SKM-1 (cell line): ENCODE measurements around the gene SERPINB11.
A peak's percentile ranks its signal among the peaks of the same experiment; 100 is the strongest.
"Not testable (repeated sequence)": the region's sequence is repeated elsewhere in the genome, so short reads cannot be mapped to it uniquely, and the experiment has no call there.

Experiments used
- DNase-seq: peaks from one replicate; lab custom pipeline; 2025; ENCODE audit not compliant: unreplicated experiment; lab: John Stamatoyannopoulos, UW

Gene SERPINB11

GRCh38 chr18:63702660-63703059 is at the start of gene SERPINB11:
TSS of gene SERPINB11 (plus strand) at chr18:63702960. CDS start at chr18:63710194, 7,234 bp downstream.
- DNase-seq: no peak

GRCh38 chr18:63658920-63659319 is 43.8 kb upstream of the SERPINB11 start:
- DNase-seq: not testable (repeated sequence)

GRCh38 chr18:63661750-63662149 is 41.0 kb upstream of the SERPINB11 start, which contains the start of gene SERPINB3:
TSS of gene SERPINB3 (minus strand) at chr18:63661893. CDS start at chr18:63661216, 677 bp downstream.
- not testable (repeated sequence) for DNase-seq

GRCh38 chr18:63664571-63664970 is 38.2 kb upstream of the SERPINB11 start:
- no peak for DNase-seq

- DNase-seq: peak; percentile 8
Measured at GRCh38 chr18:63676526-63677323, 26.0 kb upstream of the SERPINB11 start.

GRCh38 chr18:63677500-63678225 is 25.1 kb upstream of the SERPINB11 start:
- peak; percentile 42 for DNase-seq

GRCh38 chr18:63679820-63680606 is 22.7 kb upstream of the SERPINB11 start:
- no peak for DNase-seq

GRCh38 chr18:63681449-63682340 is 21.1 kb upstream of the SERPINB11 start:
- no peak for DNase-seq

- no peak for DNase-seq
Measured at GRCh38 chr18:63683152-63683551, 19.6 kb upstream of the SERPINB11 start.

- DNase-seq: no peak
Measured at GRCh38 chr18:63683890-63684289, 18.9 kb upstream of the SERPINB11 start.

GRCh38 chr18:63684718-63685117 is 18.0 kb upstream of the SERPINB11 start:
- no peak for DNase-seq

- no peak for DNase-seq
Measured at GRCh38 chr18:63686871-63687270, 15.9 kb upstream of the SERPINB11 start.

- no peak for DNase-seq
Measured at GRCh38 chr18:63689064-63689463, 13.7 kb upstream of the SERPINB11 start.

GRCh38 chr18:63697097-63697660 is 5.6 kb upstream of the SERPINB11 start:
- no peak for DNase-seq

GRCh38 chr18:63700501-63700900 is 2.3 kb upstream of the SERPINB11 start:
- DNase-seq: no peak

- no peak for DNase-seq
Measured at GRCh38 chr18:63701952-63702351, 808 bp upstream of the SERPINB11 start.

- no peak for DNase-seq
Measured at GRCh38 chr18:63705401-63705800, 2.6 kb downstream of the SERPINB11 start.

- DNase-seq: no peak
Measured at GRCh38 chr18:63707816-63708215, 5.1 kb downstream of the SERPINB11 start.

GRCh38 chr18:63708650-63709049 is 5.9 kb downstream of the SERPINB11 start:
- DNase-seq: no peak
